ENCODE results near the gene IGF2R. TPM values are rescaled to one million over a fixed set of nuclear protein-coding genes. Genes with fewer than 3 reads are reported as not detected.
"Not testable (repeated sequence)": the region's sequence is repeated elsewhere in the genome, so short reads cannot be mapped to it uniquely, and the experiment has no call there.

The IGF2R gene
- total RNA-seq, 1 experiment from 2014 or later, result 9.6 TPM

GRCh38 chr6:160120087-160120486 lies 151.2 kb downstream of the IGF2R start:
- no peaks in the 10 kb centered on the region for H3K79me2 ChIP-seq (ENCODE audit: low read length)
- no peak for DNase-seq
- no peak overlapping the region for H2AFZ ChIP-seq (ENCODE audit: low read length)
- no peaks in the 10 kb centered on the region for H3K9me2 ChIP-seq (replicated peaks; ENCODE audit: insufficient read depth, low read length)
- no peak overlapping the region for H3K9ac ChIP-seq (ENCODE audit: low read length)
- H3K4me3 ChIP-seq (ENCODE audit: low read length), result no peak overlapping the region
- H3K9me3 ChIP-seq (ENCODE audit: low read length), result no peaks in the 10 kb centered on the region
- H3K27ac ChIP-seq (ENCODE audit: low read length), result no peak overlapping the region
- H3K4me2 ChIP-seq (ENCODE audit: low read depth, low read length, poor library complexity, severe bottlenecking), result no peak overlapping the region
- H3K4me1 ChIP-seq (ENCODE audit: low read length), result no peaks in the 10 kb centered on the region
- H3K36me3 ChIP-seq (ENCODE audit: insufficient read depth, low read length), result no peaks in the 10 kb centered on the region
- H3K27me3 ChIP-seq (ENCODE audit: low read length), result no peaks in the 10 kb centered on the region
- H4K20me1 ChIP-seq (ENCODE audit: insufficient read depth, low read depth, low read length), result no peaks in the 10 kb centered on the region

DNA sequence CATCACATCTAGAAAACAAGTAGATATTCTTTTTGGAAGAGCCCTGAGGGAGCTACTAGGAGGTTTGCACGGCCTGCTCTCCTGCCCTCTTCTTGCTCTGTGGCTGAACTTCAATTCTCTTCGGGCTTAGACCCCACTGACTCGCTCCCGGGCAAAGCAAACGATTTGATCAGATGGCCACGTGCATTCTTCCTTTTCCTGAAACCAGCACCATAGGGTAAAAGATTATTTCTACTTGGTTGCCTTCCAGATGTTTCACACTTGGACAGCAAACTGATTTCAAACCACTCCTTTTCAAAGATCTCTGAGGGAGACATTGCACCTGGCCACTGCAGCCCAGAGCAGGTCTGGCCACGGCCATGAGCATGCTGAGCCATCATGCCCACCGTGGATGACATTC lies 152.7 kb downstream of the IGF2R start, which contains the start of gene SLC22A1:
Gene SLC22A1, plus strand, starts transcription at position 258 of the 400 bp plus-strand sequence. Its CDS starts 121 bp downstream, at position 379.
- Histone ChIP-seq H3K36me3 (ENCODE audit: insufficient read depth, low read length) (no peaks in the 10 kb centered on the region), H3K4me1 (ENCODE audit: low read length) (no peaks in the 10 kb centered on the region), H3K4me2 (ENCODE audit: low read depth, low read length, poor library complexity, severe bottlenecking) (no peak within 1 kb of the TSS), H2AFZ (ENCODE audit: low read length) (no peak within 1 kb of the TSS), H3K9me2 (replicated peaks; ENCODE audit: insufficient read depth, low read length) (no peaks in the 10 kb centered on the region), H4K20me1 (ENCODE audit: insufficient read depth, low read depth, low read length) (no peaks in the 10 kb centered on the region), H3K79me2 (ENCODE audit: low read length) (no peaks in the 10 kb centered on the region), H3K27me3 (ENCODE audit: low read length) (no peaks in the 10 kb centered on the region), H3K9ac (ENCODE audit: low read length) (no peak within 1 kb of the TSS), H3K27ac (ENCODE audit: low read length) (no peak within 1 kb of the TSS), H3K9me3 (ENCODE audit: low read length) (no peaks in the 10 kb centered on the region), H3K4me3 (ENCODE audit: low read length) (no peak within 1 kb of the TSS)
- DNase-seq, result no peak

DNA sequence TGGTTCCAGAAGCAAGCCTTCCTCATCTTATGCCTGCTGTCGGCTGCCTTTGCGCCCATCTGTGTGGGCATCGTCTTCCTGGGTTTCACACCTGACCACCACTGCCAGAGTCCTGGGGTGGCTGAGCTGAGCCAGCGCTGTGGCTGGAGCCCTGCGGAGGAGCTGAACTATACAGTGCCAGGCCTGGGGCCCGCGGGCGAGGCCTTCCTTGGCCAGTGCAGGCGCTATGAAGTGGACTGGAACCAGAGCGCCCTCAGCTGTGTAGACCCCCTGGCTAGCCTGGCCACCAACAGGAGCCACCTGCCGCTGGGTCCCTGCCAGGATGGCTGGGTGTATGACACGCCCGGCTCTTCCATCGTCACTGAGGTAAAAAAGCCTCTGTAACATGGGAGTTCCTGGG lies 153.1 kb downstream of the IGF2R start:
- H3K9ac ChIP-seq (ENCODE audit: low read length), result no peak overlapping the region
- H4K20me1 ChIP-seq (ENCODE audit: insufficient read depth, low read depth, low read length), result no peaks in the 10 kb centered on the region
- H3K4me3 ChIP-seq (ENCODE audit: low read length), result no peak overlapping the region
- no peak overlapping the region for H3K27ac ChIP-seq (ENCODE audit: low read length)
- H3K79me2 ChIP-seq (ENCODE audit: low read length), result no peaks in the 10 kb centered on the region
- H3K4me2 ChIP-seq (ENCODE audit: low read depth, low read length, poor library complexity, severe bottlenecking), result no peak overlapping the region
- H3K4me1 ChIP-seq (ENCODE audit: low read length), result no peaks in the 10 kb centered on the region
- H3K9me3 ChIP-seq (ENCODE audit: low read length), result no peaks in the 10 kb centered on the region
- H2AFZ ChIP-seq (ENCODE audit: low read length), result no peak overlapping the region
- no peaks in the 10 kb centered on the region for H3K9me2 ChIP-seq (replicated peaks; ENCODE audit: insufficient read depth, low read length)
- no peaks in the 10 kb centered on the region for H3K36me3 ChIP-seq (ENCODE audit: insufficient read depth, low read length)
- no peak for DNase-seq
- no peaks in the 10 kb centered on the region for H3K27me3 ChIP-seq (ENCODE audit: low read length)

DNA sequence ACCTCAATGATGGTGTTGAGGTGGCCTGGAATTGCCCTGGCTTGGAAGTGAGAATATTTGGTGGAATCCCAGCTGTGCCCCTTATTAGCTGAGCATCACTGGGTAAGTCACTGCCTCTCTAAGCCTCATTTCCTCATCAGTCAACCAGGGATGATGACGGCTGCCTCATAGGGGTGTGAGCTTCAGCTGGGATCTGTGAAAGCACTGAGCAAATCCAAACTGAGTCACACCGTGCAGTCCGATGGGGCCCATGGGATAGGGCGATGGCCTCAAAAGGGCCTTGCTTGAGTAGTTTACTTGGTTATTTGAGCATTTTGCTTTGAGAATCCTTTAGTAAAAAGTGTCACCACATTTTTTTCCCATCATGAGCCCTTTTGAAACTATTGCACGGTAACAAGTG lies 153.9 kb downstream of the IGF2R start:
- H3K4me1 ChIP-seq (ENCODE audit: low read length), result no peaks in the 10 kb centered on the region

DNA sequence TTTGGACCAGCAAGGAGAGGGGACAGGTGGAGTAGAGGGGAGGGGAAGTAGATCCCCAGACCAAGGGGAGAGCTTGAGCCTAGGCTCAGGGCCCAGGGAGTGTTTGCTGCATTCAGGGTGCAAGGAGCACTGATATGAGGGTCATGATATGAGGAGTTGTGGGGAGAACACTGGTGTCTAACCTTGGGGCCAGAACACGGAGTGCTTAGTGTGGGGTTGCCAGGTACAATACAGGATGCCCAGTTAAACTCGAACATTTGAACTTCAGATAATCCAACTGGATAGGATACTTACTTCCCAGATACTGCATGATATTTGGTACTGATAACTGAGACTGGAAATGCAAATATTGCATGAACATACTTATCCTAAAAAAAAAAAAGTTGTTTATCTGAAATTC lies 155.1 kb downstream of the IGF2R start:
- Histone ChIP-seq H4K20me1 (ENCODE audit: insufficient read depth, low read depth, low read length) (no peaks in the 10 kb centered on the region), H2AFZ (ENCODE audit: low read length) (no peak overlapping the region), H3K9ac (ENCODE audit: low read length) (no peak overlapping the region), H3K27ac (ENCODE audit: low read length) (no peak overlapping the region), H3K9me3 (ENCODE audit: low read length) (no peaks in the 10 kb centered on the region), H3K4me3 (ENCODE audit: low read length) (no peak overlapping the region), H3K36me3 (ENCODE audit: insufficient read depth, low read length) (no peaks in the 10 kb centered on the region), H3K4me2 (ENCODE audit: low read depth, low read length, poor library complexity, severe bottlenecking) (no peak overlapping the region), H3K4me1 (ENCODE audit: low read length) (no peaks in the 10 kb centered on the region), H3K79me2 (ENCODE audit: low read length) (no peaks in the 10 kb centered on the region), H3K27me3 (ENCODE audit: low read length) (no peaks in the 10 kb centered on the region), H3K9me2 (replicated peaks; ENCODE audit: insufficient read depth, low read length) (no peaks in the 10 kb centered on the region)
- DNase-seq, result no peak

More for the DNA sequence above, 153.9 kb downstream of the IGF2R start:
- no peaks in the 10 kb centered on the region for H3K9me3 ChIP-seq (ENCODE audit: low read length)
- H3K79me2 ChIP-seq (ENCODE audit: low read length), result no peaks in the 10 kb centered on the region
- H3K36me3 ChIP-seq (ENCODE audit: insufficient read depth, low read length), result no peaks in the 10 kb centered on the region
- no peak for DNase-seq
- H3K4me3 ChIP-seq (ENCODE audit: low read length), result no peak overlapping the region
- no peak overlapping the region for H3K4me2 ChIP-seq (ENCODE audit: low read depth, low read length, poor library complexity, severe bottlenecking)
- H3K27me3 ChIP-seq (ENCODE audit: low read length), result no peaks in the 10 kb centered on the region
- H3K9me2 ChIP-seq (replicated peaks; ENCODE audit: insufficient read depth, low read length), result no peaks in the 10 kb centered on the region
- no peak overlapping the region for H3K27ac ChIP-seq (ENCODE audit: low read length)
- no peaks in the 10 kb centered on the region for H4K20me1 ChIP-seq (ENCODE audit: insufficient read depth, low read depth, low read length)
- no peak overlapping the region for H2AFZ ChIP-seq (ENCODE audit: low read length)
- H3K9ac ChIP-seq (ENCODE audit: low read length), result no peak overlapping the region

- H2AFZ ChIP-seq (ENCODE audit: low read length), result no peak overlapping the region
- no peak overlapping the region for H3K9ac ChIP-seq (ENCODE audit: low read length)
- no peaks in the 10 kb centered on the region for H3K9me2 ChIP-seq (replicated peaks; ENCODE audit: insufficient read depth, low read length)
- no peak overlapping the region for H3K4me2 ChIP-seq (ENCODE audit: low read depth, low read length, poor library complexity, severe bottlenecking)
- H4K20me1 ChIP-seq (ENCODE audit: insufficient read depth, low read depth, low read length), result no peaks in the 10 kb centered on the region
- H3K4me1 ChIP-seq (ENCODE audit: low read length), result no peaks in the 10 kb centered on the region
- no peak overlapping the region for H3K4me3 ChIP-seq (ENCODE audit: low read length)
- no peaks in the 10 kb centered on the region for H3K9me3 ChIP-seq (ENCODE audit: low read length)
- no peak overlapping the region for H3K27ac ChIP-seq (ENCODE audit: low read length)
- DNase-seq, result no peak
- H3K27me3 ChIP-seq (ENCODE audit: low read length), result no peaks in the 10 kb centered on the region
- H3K36me3 ChIP-seq (ENCODE audit: insufficient read depth, low read length), result no peaks in the 10 kb centered on the region
- no peaks in the 10 kb centered on the region for H3K79me2 ChIP-seq (ENCODE audit: low read length)
These were observed 155.7 kb downstream of the IGF2R start for GRCh38 chr6:160124605-160125004.

- not testable (repeated sequence) for H3K27me3 ChIP-seq (ENCODE audit: low read length); H3K79me2 ChIP-seq (ENCODE audit: low read length); H3K27ac ChIP-seq (ENCODE audit: low read length); H3K9ac ChIP-seq (ENCODE audit: low read length); H3K4me1 ChIP-seq (ENCODE audit: low read length); H3K36me3 ChIP-seq (ENCODE audit: insufficient read depth, low read length); H3K9me3 ChIP-seq (ENCODE audit: low read length); H2AFZ ChIP-seq (ENCODE audit: low read length); H3K4me3 ChIP-seq (ENCODE audit: low read length); H4K20me1 ChIP-seq (ENCODE audit: insufficient read depth, low read depth, low read length); H3K9me2 ChIP-seq (replicated peaks; ENCODE audit: insufficient read depth, low read length); H3K4me2 ChIP-seq (ENCODE audit: low read depth, low read length, poor library complexity, severe bottlenecking); DNase-seq
These were observed 156.2 kb downstream of the IGF2R start for GRCh38 chr6:160125105-160125504.

- Histone ChIP-seq H3K9me2 (replicated peaks; ENCODE audit: insufficient read depth, low read length) (no peaks in the 10 kb centered on the region), H3K36me3 (ENCODE audit: insufficient read depth, low read length) (no peaks in the 10 kb centered on the region), H3K79me2 (ENCODE audit: low read length) (no peaks in the 10 kb centered on the region), H3K9ac (ENCODE audit: low read length) (no peak overlapping the region), H3K4me1 (ENCODE audit: low read length) (no peaks in the 10 kb centered on the region), H3K27me3 (ENCODE audit: low read length) (no peaks in the 10 kb centered on the region), H2AFZ (ENCODE audit: low read length) (no peak overlapping the region), H3K4me2 (ENCODE audit: low read depth, low read length, poor library complexity, severe bottlenecking) (no peak overlapping the region), H4K20me1 (ENCODE audit: insufficient read depth, low read depth, low read length) (no peaks in the 10 kb centered on the region), H3K9me3 (ENCODE audit: low read length) (no peaks in the 10 kb centered on the region), H3K27ac (ENCODE audit: low read length) (no peak overlapping the region), H3K4me3 (ENCODE audit: low read length) (no peak overlapping the region)
- no peak for DNase-seq
These were observed 158.6 kb downstream of the IGF2R start for GRCh38 chr6:160127270-160128124.

All from Karpas-422 (cell line).